ENCODE measurements around the gene CTAGE9. TPM values are rescaled to one million over a fixed set of nuclear protein-coding genes. Genes with fewer than 3 reads are reported as not detected.

CTAGE9 gene
- total RNA-seq, 2 donors from 2014 or later, result not detected

DNA sequence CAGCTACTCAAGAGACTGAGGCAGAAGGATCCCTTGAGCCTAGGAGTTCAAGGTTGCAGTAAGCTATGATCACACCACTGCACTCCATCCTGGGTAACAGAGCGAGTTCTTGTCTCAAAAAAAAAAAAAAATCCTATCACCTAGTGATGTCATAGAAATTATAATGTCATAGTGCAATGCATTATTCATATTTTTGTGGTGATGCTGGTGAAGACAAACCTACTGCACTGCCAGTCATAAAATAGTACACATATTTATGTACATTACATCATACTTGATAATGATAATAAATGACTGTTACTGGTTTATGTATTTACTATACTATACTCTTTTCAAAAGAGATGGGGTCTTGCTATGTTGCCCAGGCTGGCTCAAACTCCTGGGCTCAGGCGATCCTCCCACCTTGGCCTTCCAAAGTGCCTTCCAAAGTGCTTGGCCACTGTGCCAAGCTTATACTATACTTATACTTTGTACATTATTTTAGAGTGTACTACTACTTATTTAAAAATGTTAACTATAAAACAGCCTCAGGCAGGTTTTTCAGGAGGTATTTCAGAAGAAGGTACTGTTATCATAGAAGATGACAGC lies 47.1 kb downstream of the CTAGE9 start:
- no peaks in the 10 kb centered on the region for H3K9me3 ChIP-seq
- no peaks in the 10 kb centered on the region for H3K36me3 ChIP-seq
- H3K4me3 ChIP-seq, result no peak overlapping the region
- H3K27ac ChIP-seq, result no peak overlapping the region
- no peaks in the 10 kb centered on the region for H3K4me1 ChIP-seq (replicated peaks)
- no peak for DNase-seq (ENCODE audit: low spot score)
- WGBS, result 91% methylated on average over 2 of the region's 2 CpGs
- TF ChIP-seq, protein P1, sequence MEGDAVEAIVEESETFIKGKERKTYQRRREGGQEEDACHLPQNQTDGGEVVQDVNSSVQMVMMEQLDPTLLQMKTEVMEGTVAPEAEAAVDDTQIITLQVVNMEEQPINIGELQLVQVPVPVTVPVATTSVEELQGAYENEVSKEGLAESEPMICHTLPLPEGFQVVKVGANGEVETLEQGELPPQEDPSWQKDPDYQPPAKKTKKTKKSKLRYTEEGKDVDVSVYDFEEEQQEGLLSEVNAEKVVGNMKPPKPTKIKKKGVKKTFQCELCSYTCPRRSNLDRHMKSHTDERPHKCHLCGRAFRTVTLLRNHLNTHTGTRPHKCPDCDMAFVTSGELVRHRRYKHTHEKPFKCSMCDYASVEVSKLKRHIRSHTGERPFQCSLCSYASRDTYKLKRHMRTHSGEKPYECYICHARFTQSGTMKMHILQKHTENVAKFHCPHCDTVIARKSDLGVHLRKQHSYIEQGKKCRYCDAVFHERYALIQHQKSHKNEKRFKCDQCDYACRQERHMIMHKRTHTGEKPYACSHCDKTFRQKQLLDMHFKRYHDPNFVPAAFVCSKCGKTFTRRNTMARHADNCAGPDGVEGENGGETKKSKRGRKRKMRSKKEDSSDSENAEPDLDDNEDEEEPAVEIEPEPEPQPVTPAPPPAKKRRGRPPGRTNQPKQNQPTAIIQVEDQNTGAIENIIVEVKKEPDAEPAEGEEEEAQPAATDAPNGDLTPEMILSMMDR (IDR thresholded peaks at IDR 0.05), result no peak
- TF ChIP-seq POLR2A (IDR thresholded peaks at IDR 0.05), result no peak
- TF ChIP-seq POLR2AphosphoS5 (IDR thresholded peaks at IDR 0.05), result no peak
- intact Hi-C loops (cut with DNase I), result no loop called here
- no peaks in the 10 kb centered on the region for H3K27me3 ChIP-seq (replicated peaks; ENCODE audit: insufficient read depth)

DNA sequence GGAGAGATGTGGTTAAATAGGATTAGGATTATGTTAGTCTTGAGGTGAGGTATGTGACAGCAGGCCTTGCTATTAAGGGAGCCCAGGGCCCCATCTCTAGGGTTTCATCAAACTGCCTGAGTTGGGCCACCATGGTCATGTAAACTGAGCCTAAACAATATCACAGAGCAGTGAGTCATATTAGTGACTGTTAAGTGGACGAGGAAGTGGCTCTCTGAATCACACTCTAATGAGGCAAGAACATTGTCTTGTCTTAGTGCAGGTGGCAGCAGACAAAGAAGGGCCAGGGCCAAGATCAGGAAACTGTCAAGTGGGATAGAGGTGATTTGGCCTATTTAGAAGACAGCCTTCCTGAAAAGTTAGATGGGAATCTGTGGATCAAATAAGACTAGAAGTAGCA lies 50.6 kb downstream of the CTAGE9 start:
- Histone ChIP-seq H3K36me3 (no peaks in the 10 kb centered on the region), H3K4me3 (no peak overlapping the region), H3K27me3 (replicated peaks; ENCODE audit: insufficient read depth) (no peaks in the 10 kb centered on the region), H3K4me1 (replicated peaks) (no peaks in the 10 kb centered on the region), H3K27ac (no peak overlapping the region), H3K9me3 (no peaks in the 10 kb centered on the region)
- TF ChIP-seq POLR2A (IDR thresholded peaks at IDR 0.05), result no peak
- TF ChIP-seq, protein P1 (IDR thresholded peaks at IDR 0.05), result no peak
- TF ChIP-seq POLR2AphosphoS5 (IDR thresholded peaks at IDR 0.05), result no peak
- intact Hi-C loops (cut with DNase I), result no loop called here
- 56% methylated on average over 1 of the region's 1 CpG for WGBS
- no peak for DNase-seq (ENCODE audit: low spot score)

Other genes starting within 250 kb of the CTAGE9 start
- 1 to 10 TPM; 1.2 to 1.4 TPM for gene ARG1, start 137.8 kb downstream of the CTAGE9 start, total RNA-seq
- gene MED23, start 82.8 kb downstream of the CTAGE9 start, total RNA-seq, result 10 to 100 TPM; 35.9 to 39.3 TPM
- gene ENPP3, start 73.7 kb downstream of the CTAGE9 start, total RNA-seq, result 10 to 100 TPM in 1 of 2 donors, 1 to 10 TPM in 1; 2.2 to 25.0 TPM
- gene OR2A4, start 9.6 kb downstream of the CTAGE9 start, total RNA-seq, result not detected
- 10 to 100 TPM; 17.8 to 18.9 TPM for gene ENPP1, start 97.0 kb upstream of the CTAGE9 start, total RNA-seq
- gene CCN2, start 240.4 kb upstream of the CTAGE9 start, total RNA-seq, result 100 to 1,000 TPM in 1 of 2 donors, 10 to 100 TPM in 1; 73.1 to 120 TPM